Liver (tissue), 9 donors: Measurements from ENCODE around the gene WNK1. TPM values are rescaled to one million over a fixed set of nuclear protein-coding genes. Genes with fewer than 3 reads are reported as not detected.

ENCODE experiments used
- DNase-seq: peaks from one replicate; pipeline ENCODE4 v3.0.0-alpha.2; 2017; ENCODE audit warnings: low spot score
- H3K27ac ChIP-seq, 2 donors: one replicate each; pipeline ENCODE4 v1.7.0; 2013; ENCODE audit warnings: inconsistent platforms in 2 of 2, low read length in 2 of 2, control low read depth in 1 of 2, low read depth in 1 of 2, mild to moderate bottlenecking in 1 of 2
- H3K27me3 ChIP-seq, 4 donors: one replicate each; pipeline versions ENCODE4 v1.6.1 to v1.7.0; 2013; ENCODE audit warnings: low read length in 3 of 4, inconsistent platforms in 1 of 4, mild to moderate bottlenecking in 1 of 4, moderate library complexity in 1 of 4; ENCODE audit not compliant: control insufficient read depth in 4 of 4, insufficient read depth in 4 of 4
- H3K36me3 ChIP-seq, 4 donors: one replicate each; pipeline versions ENCODE4 v1.6.1 to v1.7.0; 2013; ENCODE audit warnings: low read length in 3 of 4, mild to moderate bottlenecking in 3 of 4, low read depth in 1 of 4, moderate library complexity in 1 of 4; ENCODE audit not compliant: control insufficient read depth in 4 of 4, insufficient read depth in 3 of 4
- H3K4me1 ChIP-seq, 4 donors: one replicate each; pipeline versions ENCODE4 v1.6.1 to v1.7.0; 2013; ENCODE audit warnings: low read length in 3 of 4, mild to moderate bottlenecking in 3 of 4, moderate library complexity in 1 of 4; ENCODE audit not compliant: control insufficient read depth in 4 of 4, insufficient read depth in 4 of 4
- H3K4me3 ChIP-seq, 3 donors: one replicate each; pipeline versions ENCODE4 v1.6.1 to v1.7.0; 2013; ENCODE audit warnings: low read length in 3 of 3, control low read depth in 1 of 3, low read depth in 1 of 3, mild to moderate bottlenecking in 1 of 3
- H3K9ac ChIP-seq, 2 donors: one replicate each; pipeline ENCODE4 v1.7.0; 2013; ENCODE audit warnings: low read length in 2 of 2, mild to moderate bottlenecking in 2 of 2, moderate library complexity in 2 of 2, control low read depth in 1 of 2, low read depth in 1 of 2
- H3K9me3 ChIP-seq, 4 donors: one replicate each; pipeline versions ENCODE4 v1.6.1 to v1.7.0; 2013; ENCODE audit warnings: low read length in 3 of 4; ENCODE audit not compliant: control insufficient read depth in 4 of 4
- ATF3 ChIP-seq: IDR thresholded peaks from 2 replicates; pipeline ENCODE4 v1.6.1; 2016; ENCODE audit warnings: antibody characterized with exemption
- CTCF ChIP-seq: fragments of 150-350 bp; IDR thresholded peaks from 2 replicates; pipeline ENCODE4 v1.5.1; 2017; ENCODE audit warnings: improper control_type of control experiment, low read depth, low read length; ENCODE audit not compliant: missing input control
- EGR1 ChIP-seq, 2 donors: IDR thresholded peaks; 2 replicates each; pipeline ENCODE4 v1.6.1; 2016 to 2018; ENCODE audit warnings: antibody characterized with exemption in 2 of 2, low read depth in 2 of 2
- FOXA1 ChIP-seq: IDR thresholded peaks from 2 replicates; pipeline ENCODE4 v1.6.1; 2016; ENCODE audit warnings: antibody characterized with exemption
- FOXA2 ChIP-seq: IDR thresholded peaks from 2 replicates; pipeline ENCODE4 v1.6.1; 2016; ENCODE audit warnings: antibody characterized with exemption
- GABPA ChIP-seq, 2 donors: IDR thresholded peaks in 1 of 2; conservative IDR thresholded peaks in 1 of 2; 2 replicates each; pipeline ENCODE4 v1.6.1; 2016; ENCODE audit warnings: antibody characterized with exemption in 2 of 2, mild to moderate bottlenecking in 1 of 2, moderate library complexity in 1 of 2
- HNF4A ChIP-seq, 2 donors: conservative IDR thresholded peaks; 2 replicates each; pipeline ENCODE4 v1.6.1; 2016; ENCODE audit warnings: antibody characterized with exemption in 2 of 2, mild to moderate bottlenecking in 2 of 2
- HNF4G ChIP-seq: IDR thresholded peaks from 2 replicates; pipeline ENCODE4 v1.6.1; 2016; ENCODE audit warnings: antibody characterized with exemption
- JUND ChIP-seq, 2 donors: IDR thresholded peaks; 2 replicates each; pipeline ENCODE4 v1.6.1; 2016; ENCODE audit warnings: antibody characterized with exemption in 2 of 2
- MAX ChIP-seq: IDR thresholded peaks from 2 replicates; pipeline ENCODE4 v1.6.1; 2016; ENCODE audit warnings: antibody characterized with exemption
- NR2F2 ChIP-seq: IDR thresholded peaks from 2 replicates; pipeline ENCODE4 v1.6.1; 2016; ENCODE audit warnings: antibody characterized with exemption
- RAD21 ChIP-seq, 2 donors: IDR thresholded peaks; 2 replicates each; pipeline ENCODE4 v1.6.1; 2016; ENCODE audit warnings: antibody characterized with exemption in 2 of 2, mild to moderate bottlenecking in 2 of 2
- REST ChIP-seq: IDR thresholded peaks from 2 replicates; pipeline ENCODE4 v1.6.1; 2016; ENCODE audit warnings: antibody characterized with exemption, mild to moderate bottlenecking
- RXRA ChIP-seq, 2 donors: IDR thresholded peaks; 2 replicates each; pipeline ENCODE4 v1.6.1; 2017 to 2018; ENCODE audit warnings: antibody characterized with exemption in 2 of 2, mild to moderate bottlenecking in 1 of 2
- SP1 ChIP-seq: IDR thresholded peaks from 2 replicates; pipeline ENCODE4 v1.6.1; 2018; ENCODE audit warnings: antibody characterized with exemption, mild to moderate bottlenecking
- TAF1 ChIP-seq: conservative IDR thresholded peaks from 2 replicates; pipeline ENCODE4 v1.6.1; 2016; ENCODE audit warnings: antibody characterized with exemption, mild to moderate bottlenecking
- YY1 ChIP-seq: IDR thresholded peaks from 2 replicates; pipeline ENCODE4 v1.6.1; 2016; ENCODE audit warnings: antibody characterized with exemption, mild to moderate bottlenecking
- ZBTB33 ChIP-seq: IDR thresholded peaks from 2 replicates; pipeline ENCODE4 v1.6.1; 2016; ENCODE audit warnings: antibody characterized with exemption
- WGBS: extraction: QIAGEN DNeasy Blood & Tissue Kit; methylation state at CpG from one replicate; pipeline ENCODE4 v1.1.7; 2013; 5-methylcytosine and 5-hydroxymethylcytosine counted together
- polyA plus RNA-seq, 2 donors: library from polyadenylated mRNA; stranded (reverse) in 1 of 2; unstranded in 1 of 2; fragments of 200-250 nt in 1 of 2; fragments of >200 nt in 1 of 2; fragmentation: Nextera tagmentation in 1 of 2; extraction: Ambion mirVana in 1 of 2; gene quantifications; one replicate each; pipeline versions ENCODE4 v1.2.1 to v1.2.3, GENCODE V29; 2013 to 2015
- total RNA-seq, 2 donors: library from RNA; depleted of rRNA; stranded (reverse); fragments of >200 nt; gene quantifications; one replicate each; pipeline ENCODE4 v1.2.3, GENCODE V29; 2014
- donor health status: healthy.
- donor health status: healthy.
- donor health status: healthy.
- donor health status: healthy.
- donor health status: healthy.

Gene WNK1
- total and polyA plus RNA-seq, 4 donors: 22.4 to 299 (median 53.8) TPM

GRCh38 chr12:713281-713875 is 39.0 kb upstream of the WNK1 start:
- Histone ChIP-seq H3K4me3 (no peak overlapping the region), H3K9ac (no peak overlapping the region), H3K36me3 (no peaks in the 10 kb centered on the region), H3K27ac (no peak overlapping the region), H3K9me3 (no peaks in the 10 kb centered on the region), H3K4me1 (no peaks in the 10 kb centered on the region), H3K27me3 (no peaks in the 10 kb centered on the region)
- WGBS: 88% methylated on average over 9 of the region's 9 CpGs
- no peak for TF ChIP-seq JUND (IDR thresholded peaks at IDR 0.05)
- TF ChIP-seq SP1: no peak
- no peak for TF ChIP-seq GABPA (IDR thresholded peaks at IDR 0.05 in 1 of 2, conservative IDR thresholded peaks at IDR 0.05 in 1 of 2)
- no peak for TF ChIP-seq TAF1
- TF ChIP-seq YY1: no peak
- TF ChIP-seq RXRA (IDR thresholded peaks at IDR 0.05): no peak
- TF ChIP-seq CTCF: no peak
- no peak for TF ChIP-seq HNF4G
- TF ChIP-seq REST: no peak
- no peak for TF ChIP-seq RAD21 (IDR thresholded peaks at IDR 0.05)
- TF ChIP-seq HNF4A (conservative IDR thresholded peaks at IDR 0.05): no peak
- no peak for TF ChIP-seq FOXA1
- TF ChIP-seq ATF3: no peak
- TF ChIP-seq MAX: no peak
- TF ChIP-seq ZBTB33: no peak
- TF ChIP-seq EGR1 (IDR thresholded peaks at IDR 0.05; ENCODE audit: low read depth in 2 of 2): no peak
- no peak for TF ChIP-seq FOXA2
- TF ChIP-seq NR2F2: no peak
- DNase-seq: no peak
